Body of pancreas (tissue), 4 donors: ENCODE data around the gene FOXC1. TPM values are rescaled to one million over a fixed set of nuclear protein-coding genes. Genes with fewer than 3 reads are reported as not detected.
A peak's percentile ranks its signal among the peaks of the same experiment; 100 is the strongest.

Source experiments
- ATAC-seq: fragments of 150-250 bp; one replicate; pipeline ENCODE4 v1.9.1; 2016
- DNase-seq, 4 donors: peaks; one replicate each; pipeline ENCODE4 v3.0.0-alpha.2; 2019
- H3K27ac ChIP-seq, 4 donors: fragments of 200-600 bp; sonication (generic); 1 replicate in 3 of 4; 2 replicates in 1 of 4; pipeline versions ENCODE4 v1.5.1 to v1.6.1; 2016 to 2019; ENCODE audit warnings: mild to moderate bottlenecking in 1 of 4, mixed read lengths in 1 of 4, moderate library complexity in 1 of 4
- H3K27me3 ChIP-seq, 2 donors: fragments of 200-600 bp; sonication (generic); one replicate each; pipeline ENCODE4 v1.6.0; 2016; ENCODE audit warnings: mild to moderate bottlenecking in 1 of 2
- H3K36me3 ChIP-seq, 2 donors: fragments of 200-600 bp; sonication (generic); replicated peaks in 1 of 2; 2 replicates each; pipeline ENCODE4 v1.5.1; 2016; ENCODE audit warnings: low read depth in 2 of 2; ENCODE audit not compliant: insufficient read depth in 1 of 2
- H3K4me1 ChIP-seq: fragments of 200-600 bp; sonication (generic); one replicate; pipeline ENCODE4 v1.6.0; 2016
- H3K4me3 ChIP-seq, 2 donors: fragments of 200-600 bp; sonication (generic); 1 replicate in 1 of 2; 2 replicates in 1 of 2; pipeline ENCODE4 v1.5.1; 2016 to 2019
- H3K9me3 ChIP-seq, 3 donors: fragments of 200-600 bp; sonication (generic); 1 replicate in 2 of 3; 2 replicates in 1 of 3; pipeline ENCODE4 v1.5.1; 2016
- POLR2A ChIP-seq, 3 donors: fragments of 450-650 bp; IDR thresholded peaks; one replicate each; pipeline ENCODE4 v1.6.1; 2016; ENCODE audit warnings: antibody characterized with exemption in 3 of 3, mild to moderate bottlenecking in 2 of 3
- WGBS, 2 donors: methylation state at CpG; one replicate each; pipeline ENCODE4 v1.1.5; 2017; 5-methylcytosine and 5-hydroxymethylcytosine counted together
- intact Hi-C: fragments of 100-400 bp; cut with DNase I; formaldehyde crosslinking; loops from one replicate; pipeline ENCODE4 v1.15.1; 2023
- total RNA-seq, 2 donors: library from RNA; depleted of rRNA; stranded (reverse); fragments of >200 nt; gene quantifications; one replicate each; pipeline ENCODE4 v1.1.0, GENCODE V29; 2016
- TF ChIP-seq, protein P1 (sequence below), 7 experiments: fragments of 450-650 bp in 4 of 7; fragments of 200-600 bp in 3 of 7; sonication (generic) in 3 of 7; IDR thresholded peaks; one replicate each; pipeline ENCODE4 v1.5.1; 2016 to 2019; ENCODE audit warnings: antibody characterized with exemption in 7 of 7

The FOXC1 gene
- total RNA-seq, 2 donors from 2014 or later = 2.0 to 3.6 TPM

DNA sequence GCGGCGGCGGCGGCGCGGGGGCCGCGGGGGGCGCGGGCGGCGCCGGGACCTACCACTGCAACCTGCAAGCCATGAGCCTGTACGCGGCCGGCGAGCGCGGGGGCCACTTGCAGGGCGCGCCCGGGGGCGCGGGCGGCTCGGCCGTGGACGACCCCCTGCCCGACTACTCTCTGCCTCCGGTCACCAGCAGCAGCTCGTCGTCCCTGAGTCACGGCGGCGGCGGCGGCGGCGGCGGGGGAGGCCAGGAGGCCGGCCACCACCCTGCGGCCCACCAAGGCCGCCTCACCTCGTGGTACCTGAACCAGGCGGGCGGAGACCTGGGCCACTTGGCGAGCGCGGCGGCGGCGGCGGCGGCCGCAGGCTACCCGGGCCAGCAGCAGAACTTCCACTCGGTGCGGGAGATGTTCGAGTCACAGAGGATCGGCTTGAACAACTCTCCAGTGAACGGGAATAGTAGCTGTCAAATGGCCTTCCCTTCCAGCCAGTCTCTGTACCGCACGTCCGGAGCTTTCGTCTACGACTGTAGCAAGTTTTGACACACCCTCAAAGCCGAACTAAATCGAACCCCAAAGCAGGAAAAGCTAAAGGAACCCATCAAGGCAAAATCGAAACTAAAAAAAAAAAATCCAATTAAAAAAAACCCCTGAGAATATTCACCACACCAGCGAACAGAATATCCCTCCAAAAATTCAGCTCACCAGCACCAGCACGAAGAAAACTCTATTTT, 2.0 kb downstream of the FOXC1 start:
- peaks cover 64% of the 10 kb centered on the region for H3K4me1 ChIP-seq
- no peaks in the 10 kb centered on the region for H3K36me3 ChIP-seq
- TF ChIP-seq POLR2A (IDR thresholded peaks at IDR 0.05) = no peak
- TF ChIP-seq, protein P1, sequence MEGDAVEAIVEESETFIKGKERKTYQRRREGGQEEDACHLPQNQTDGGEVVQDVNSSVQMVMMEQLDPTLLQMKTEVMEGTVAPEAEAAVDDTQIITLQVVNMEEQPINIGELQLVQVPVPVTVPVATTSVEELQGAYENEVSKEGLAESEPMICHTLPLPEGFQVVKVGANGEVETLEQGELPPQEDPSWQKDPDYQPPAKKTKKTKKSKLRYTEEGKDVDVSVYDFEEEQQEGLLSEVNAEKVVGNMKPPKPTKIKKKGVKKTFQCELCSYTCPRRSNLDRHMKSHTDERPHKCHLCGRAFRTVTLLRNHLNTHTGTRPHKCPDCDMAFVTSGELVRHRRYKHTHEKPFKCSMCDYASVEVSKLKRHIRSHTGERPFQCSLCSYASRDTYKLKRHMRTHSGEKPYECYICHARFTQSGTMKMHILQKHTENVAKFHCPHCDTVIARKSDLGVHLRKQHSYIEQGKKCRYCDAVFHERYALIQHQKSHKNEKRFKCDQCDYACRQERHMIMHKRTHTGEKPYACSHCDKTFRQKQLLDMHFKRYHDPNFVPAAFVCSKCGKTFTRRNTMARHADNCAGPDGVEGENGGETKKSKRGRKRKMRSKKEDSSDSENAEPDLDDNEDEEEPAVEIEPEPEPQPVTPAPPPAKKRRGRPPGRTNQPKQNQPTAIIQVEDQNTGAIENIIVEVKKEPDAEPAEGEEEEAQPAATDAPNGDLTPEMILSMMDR (IDR thresholded peaks at IDR 0.05) = no peak
- peak overlapping the region in 1 of 2 donors; percentile 1 for H3K4me3 ChIP-seq
- intact Hi-C loops = loop anchor here (5.0 kb wide), 1 partner anchor 491 kb away; no protein-coding TSS in a partner anchor
- H3K9me3 ChIP-seq = no peaks in the 10 kb centered on the region
- peak overlapping the region in 2 of 4 donors; percentile 48 to 87 for H3K27ac ChIP-seq
- H3K27me3 ChIP-seq = peaks cover 0 to 42% of the 10 kb centered on the region in 2 donors
- 7 to 10% methylated on average over 14 to 48 of the region's 71 CpGs for WGBS, 2 donors
- DNase-seq (peak in 2 of 4 donors; percentile 34 to 58), ATAC-seq (peak; percentile 0)

DNA sequence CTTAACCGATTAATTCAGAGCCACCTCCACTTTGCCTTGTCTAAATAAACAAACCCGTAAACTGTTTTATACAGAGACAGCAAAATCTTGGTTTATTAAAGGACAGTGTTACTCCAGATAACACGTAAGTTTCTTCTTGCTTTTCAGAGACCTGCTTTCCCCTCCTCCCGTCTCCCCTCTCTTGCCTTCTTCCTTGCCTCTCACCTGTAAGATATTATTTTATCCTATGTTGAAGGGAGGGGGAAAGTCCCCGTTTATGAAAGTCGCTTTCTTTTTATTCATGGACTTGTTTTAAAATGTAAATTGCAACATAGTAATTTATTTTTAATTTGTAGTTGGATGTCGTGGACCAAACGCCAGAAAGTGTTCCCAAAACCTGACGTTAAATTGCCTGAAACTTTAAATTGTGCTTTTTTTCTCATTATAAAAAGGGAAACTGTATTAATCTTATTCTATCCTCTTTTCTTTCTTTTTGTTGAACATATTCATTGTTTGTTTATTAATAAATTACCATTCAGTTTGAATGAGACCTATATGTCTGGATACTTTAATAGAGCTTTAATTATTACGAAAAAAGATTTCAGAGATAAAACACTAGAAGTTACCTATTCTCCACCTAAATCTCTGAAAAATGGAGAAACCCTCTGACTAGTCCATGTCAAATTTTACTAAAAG, 2.7 kb downstream of the FOXC1 start:
- H3K9me3 ChIP-seq = no peaks in the 10 kb centered on the region
- DNase-seq (no peak), ATAC-seq (no peak)
- peaks cover 57% of the 10 kb centered on the region for H3K4me1 ChIP-seq
- intact Hi-C loops = loop anchor here (5.0 kb wide), 1 partner anchor 490 kb away; no protein-coding TSS in a partner anchor
- peak overlapping the region in 1 of 2 donors; percentile 5 for H3K4me3 ChIP-seq
- no peaks in the 10 kb centered on the region for H3K36me3 ChIP-seq
- peaks cover 0 to 35% of the 10 kb centered on the region in 2 donors for H3K27me3 ChIP-seq
- WGBS, 2 donors = 37 to 49% methylated on average over 10 of the region's 10 CpGs
- H3K27ac ChIP-seq = no peak overlapping the region
- TF ChIP-seq, protein P1 (IDR thresholded peaks at IDR 0.05) = no peak
- TF ChIP-seq POLR2A (IDR thresholded peaks at IDR 0.05) = no peak

DNA sequence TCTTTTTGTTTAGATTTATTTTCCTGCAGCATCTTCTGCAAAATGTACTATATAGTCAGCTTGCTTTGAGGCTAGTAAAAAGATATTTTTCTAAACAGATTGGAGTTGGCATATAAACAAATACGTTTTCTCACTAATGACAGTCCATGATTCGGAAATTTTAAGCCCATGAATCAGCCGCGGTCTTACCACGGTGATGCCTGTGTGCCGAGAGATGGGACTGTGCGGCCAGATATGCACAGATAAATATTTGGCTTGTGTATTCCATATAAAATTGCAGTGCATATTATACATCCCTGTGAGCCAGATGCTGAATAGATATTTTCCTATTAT, 3.2 kb downstream of the FOXC1 start:
- no peak for ATAC-seq
- no peak for DNase-seq
- H3K4me1 ChIP-seq = peaks cover 52% of the 10 kb centered on the region
- peaks cover 0 to 30% of the 10 kb centered on the region in 2 donors for H3K27me3 ChIP-seq
- H3K36me3 ChIP-seq = no peaks in the 10 kb centered on the region
- H3K4me3 ChIP-seq = peak overlapping the region in 1 of 2 donors; percentile 5
- WGBS, 2 donors = 40 to 57% methylated on average over 7 of the region's 7 CpGs
- no peak for TF ChIP-seq POLR2A (IDR thresholded peaks at IDR 0.05)
- H3K27ac ChIP-seq = no peak overlapping the region
- intact Hi-C loops = loop anchor here (5.0 kb wide), 1 partner anchor 489 kb away; no protein-coding TSS in a partner anchor
- no peaks in the 10 kb centered on the region for H3K9me3 ChIP-seq

DNA sequence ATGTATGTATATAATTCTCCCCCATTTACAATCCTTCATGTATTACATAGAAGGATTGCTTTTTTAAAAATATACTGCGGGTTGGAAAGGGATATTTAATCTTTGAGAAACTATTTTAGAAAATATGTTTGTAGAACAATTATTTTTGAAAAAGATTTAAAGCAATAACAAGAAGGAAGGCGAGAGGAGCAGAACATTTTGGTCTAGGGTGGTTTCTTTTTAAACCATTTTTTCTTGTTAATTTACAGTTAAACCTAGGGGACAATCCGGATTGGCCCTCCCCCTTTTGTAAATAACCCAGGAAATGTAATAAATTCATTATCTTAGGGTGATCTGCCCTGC, 3.6 kb downstream of the FOXC1 start:
- Histone ChIP-seq H3K9me3 (no peaks in the 10 kb centered on the region), H3K27me3 (peaks cover 0 to 26% of the 10 kb centered on the region in 2 donors), H3K4me3 (no peak overlapping the region), H3K4me1 (peaks cover 48% of the 10 kb centered on the region), H3K27ac (no peak overlapping the region), H3K36me3 (no peaks in the 10 kb centered on the region)
- WGBS, 2 donors = 38 to 40% methylated on average over 3 of the region's 3 CpGs
- intact Hi-C loops = loop anchor here (5.0 kb wide), 1 partner anchor 489 kb away; no protein-coding TSS in a partner anchor
- TF ChIP-seq, protein P1 (IDR thresholded peaks at IDR 0.05) = no peak
- TF ChIP-seq POLR2A (IDR thresholded peaks at IDR 0.05) = no peak
- no peak for DNase-seq
- no peak for ATAC-seq

DNA sequence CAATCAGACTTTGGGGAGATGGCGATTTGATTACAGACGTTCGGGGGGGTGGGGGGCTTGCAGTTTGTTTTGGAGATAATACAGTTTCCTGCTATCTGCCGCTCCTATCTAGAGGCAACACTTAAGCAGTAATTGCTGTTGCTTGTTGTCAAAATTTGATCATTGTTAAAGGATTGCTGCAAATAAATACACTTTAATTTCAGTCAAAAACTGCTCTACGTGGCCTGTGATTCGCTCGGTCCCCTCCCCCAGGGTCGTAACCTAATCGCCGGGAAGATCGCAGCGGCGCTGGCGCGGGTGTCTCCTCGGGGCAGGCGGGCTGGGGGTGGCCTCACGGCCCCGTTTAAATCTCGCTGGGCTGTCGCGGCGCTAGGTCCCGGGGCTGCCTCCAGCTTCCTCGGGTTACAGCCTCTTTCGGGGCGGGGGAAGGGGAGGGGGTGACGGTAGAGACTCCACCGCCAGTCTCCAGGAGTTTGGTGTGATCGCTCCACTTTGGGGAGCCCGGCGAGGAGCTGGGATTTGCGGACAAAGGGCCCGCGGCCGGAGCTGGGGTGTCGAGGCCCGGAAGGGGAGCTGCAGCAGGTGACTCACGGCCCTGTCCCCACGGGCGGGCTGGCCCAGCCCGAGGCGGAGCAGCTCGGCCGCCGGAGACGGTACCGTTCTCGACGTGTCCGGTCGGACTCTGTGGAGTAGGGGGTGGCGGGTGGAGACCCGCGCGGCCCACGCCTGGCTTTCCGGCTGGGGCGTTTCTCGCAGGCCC, 4.2 kb downstream of the FOXC1 start:
- Histone ChIP-seq H3K4me3 (no peak overlapping the region), H3K4me1 (peaks cover 43% of the 10 kb centered on the region), H3K27ac (no peak overlapping the region), H3K36me3 (no peaks in the 10 kb centered on the region), H3K9me3 (no peaks in the 10 kb centered on the region), H3K27me3 (peaks cover 0 to 22% of the 10 kb centered on the region in 2 donors)
- WGBS, 2 donors = 14 to 19% methylated on average over 16 to 60 of the region's 60 CpGs
- ATAC-seq (no peak), DNase-seq (peak in 2 of 4 donors; percentile 38 to 40)
- no peak for TF ChIP-seq POLR2A (IDR thresholded peaks at IDR 0.05)
- TF ChIP-seq, protein P1 (IDR thresholded peaks at IDR 0.05) = no peak
- intact Hi-C loops = loop anchor here (5.0 kb wide), 1 partner anchor 488 kb away; no protein-coding TSS in a partner anchor
